ENCODE results near the gene PRSS12. TPM values are rescaled to one million over a fixed set of nuclear protein-coding genes. Genes with fewer than 3 reads are reported as not detected.
"Not testable (repeated sequence)": the region's sequence is repeated elsewhere in the genome, so short reads cannot be mapped to it uniquely, and the experiment has no call there.

Gene PRSS12
- total RNA-seq, 1 experiment from 2014 or later: 0.25 TPM

DNA sequence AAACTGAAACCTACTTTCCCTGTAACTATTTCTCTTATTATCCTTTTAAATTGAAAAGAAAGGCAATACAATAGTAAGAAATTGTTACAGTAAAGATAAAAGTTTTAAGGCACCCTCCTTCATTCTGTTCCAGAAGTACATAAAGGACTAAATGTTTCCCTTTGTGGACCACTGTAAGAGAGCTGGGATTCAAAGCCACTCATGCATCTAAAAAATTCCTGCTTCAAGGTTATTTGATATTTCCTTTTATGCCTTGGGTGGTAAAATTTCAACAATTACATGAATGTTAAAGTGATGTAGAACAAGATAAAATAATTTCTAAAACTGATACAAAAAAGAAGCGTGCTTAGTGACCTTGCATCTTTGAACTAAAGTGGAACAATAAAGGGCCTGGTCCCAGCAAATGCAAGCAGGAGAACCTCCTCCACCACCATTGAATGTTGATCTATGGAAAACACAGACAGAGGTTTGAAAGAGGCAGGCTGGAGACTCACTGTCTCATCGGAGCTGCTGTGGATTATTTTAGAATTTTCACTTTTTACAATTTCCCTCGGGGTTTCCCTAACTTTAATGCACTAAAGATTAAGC, 42.3 kb upstream of the PRSS12 start:
- Mint-ChIP-seq H3K27ac (ENCODE audit: unreplicated experiment) (no peak overlapping the region), H3K9me3 (ENCODE audit: unreplicated experiment) (no peaks in the 10 kb centered on the region), H3K27me3 (ENCODE audit: insufficient read depth, unreplicated experiment) (no peaks in the 10 kb centered on the region), H3K4me3 (ENCODE audit: unreplicated experiment) (no peak overlapping the region), H3K4me1 (ENCODE audit: low read depth, unreplicated experiment) (peaks cover 6% of the 10 kb centered on the region), H3K36me3 (ENCODE audit: insufficient read depth, unreplicated experiment) (no peaks in the 10 kb centered on the region)
- no peak for DNase-seq
- Histone ChIP-seq H3K9me3 (no peaks in the 10 kb centered on the region; the same call in 1 of the 2 replicates), H3K4me1 (no peaks in the 10 kb centered on the region), H3K36me3 (ENCODE audit: control insufficient read depth, insufficient read depth, low read length) (no peaks in the 10 kb centered on the region), H3K27me3 (replicated peaks; ENCODE audit: control insufficient read depth, insufficient read depth, low read length) (no peaks in the 10 kb centered on the region), H3K4me3 (ENCODE audit: low read depth, low read length) (no peak overlapping the region)
- BruUV-seq (replicated peaks): no TSS peak
- TF ChIP-seq, protein P1, sequence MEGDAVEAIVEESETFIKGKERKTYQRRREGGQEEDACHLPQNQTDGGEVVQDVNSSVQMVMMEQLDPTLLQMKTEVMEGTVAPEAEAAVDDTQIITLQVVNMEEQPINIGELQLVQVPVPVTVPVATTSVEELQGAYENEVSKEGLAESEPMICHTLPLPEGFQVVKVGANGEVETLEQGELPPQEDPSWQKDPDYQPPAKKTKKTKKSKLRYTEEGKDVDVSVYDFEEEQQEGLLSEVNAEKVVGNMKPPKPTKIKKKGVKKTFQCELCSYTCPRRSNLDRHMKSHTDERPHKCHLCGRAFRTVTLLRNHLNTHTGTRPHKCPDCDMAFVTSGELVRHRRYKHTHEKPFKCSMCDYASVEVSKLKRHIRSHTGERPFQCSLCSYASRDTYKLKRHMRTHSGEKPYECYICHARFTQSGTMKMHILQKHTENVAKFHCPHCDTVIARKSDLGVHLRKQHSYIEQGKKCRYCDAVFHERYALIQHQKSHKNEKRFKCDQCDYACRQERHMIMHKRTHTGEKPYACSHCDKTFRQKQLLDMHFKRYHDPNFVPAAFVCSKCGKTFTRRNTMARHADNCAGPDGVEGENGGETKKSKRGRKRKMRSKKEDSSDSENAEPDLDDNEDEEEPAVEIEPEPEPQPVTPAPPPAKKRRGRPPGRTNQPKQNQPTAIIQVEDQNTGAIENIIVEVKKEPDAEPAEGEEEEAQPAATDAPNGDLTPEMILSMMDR (IDR thresholded peaks at IDR 0.05; ENCODE audit: insufficient read depth in 1 of 2, low read depth in 1 of 2, low read length in 1 of 2, severe bottlenecking in 1 of 2, unreplicated experiment in 1 of 2): no peak
- CTCF ChIA-PET: no interaction called here
- intact Hi-C loops (cut with micrococcal nuclease; ENCODE audit: unreplicated experiment): no loop called here
- POLR2A ChIA-PET: no interaction called here

- CTCF ChIA-PET: not testable (repeated sequence)
Observed at GRCh38 chr4:118392509-118392908, 39.7 kb upstream of the PRSS12 start.

GRCh38 chr4:118390121-118390520, 37.3 kb upstream of the PRSS12 start:
- Histone ChIP-seq H3K36me3 (ENCODE audit: control insufficient read depth, insufficient read depth, low read length) (no peaks in the 10 kb centered on the region), H3K27me3 (replicated peaks; ENCODE audit: control insufficient read depth, insufficient read depth, low read length) (no peaks in the 10 kb centered on the region), H3K4me3 (ENCODE audit: low read depth, low read length) (no peak overlapping the region), H3K9me3 (no peaks in the 10 kb centered on the region; the same call in 1 of the 2 replicates), H3K4me1 (no peaks in the 10 kb centered on the region)
- ChIA-PET POLR2A (no interaction called here), CTCF (no interaction called here)
- no peak overlapping the region for H3K4me3 Mint-ChIP-seq (ENCODE audit: unreplicated experiment)
- intact Hi-C loops (cut with micrococcal nuclease; ENCODE audit: unreplicated experiment): no loop called here
- no peaks in the 10 kb centered on the region for H3K4me1 Mint-ChIP-seq (ENCODE audit: low read depth, unreplicated experiment)
- peaks cover 18% of the 10 kb centered on the region for H3K9me3 Mint-ChIP-seq (ENCODE audit: unreplicated experiment)
- no peaks in the 10 kb centered on the region for H3K27me3 Mint-ChIP-seq (ENCODE audit: insufficient read depth, unreplicated experiment)
- DNase-seq: no peak
- no peaks in the 10 kb centered on the region for H3K36me3 Mint-ChIP-seq (ENCODE audit: insufficient read depth, unreplicated experiment)
- no peak overlapping the region for H3K27ac Mint-ChIP-seq (ENCODE audit: unreplicated experiment)
- TF ChIP-seq, protein P1 (IDR thresholded peaks at IDR 0.05; ENCODE audit: insufficient read depth in 1 of 2, low read depth in 1 of 2, low read length in 1 of 2, severe bottlenecking in 1 of 2, unreplicated experiment in 1 of 2): no peak
- no TSS peak for BruUV-seq (replicated peaks)

More at GRCh38 chr4:118392509-118392908, 39.7 kb upstream of the PRSS12 start:
- H3K27me3 Mint-ChIP-seq (ENCODE audit: insufficient read depth, unreplicated experiment); intact Hi-C loops (cut with micrococcal nuclease; ENCODE audit: unreplicated experiment); H3K4me3 Mint-ChIP-seq (ENCODE audit: unreplicated experiment); H3K4me1 Mint-ChIP-seq (ENCODE audit: low read depth, unreplicated experiment); H3K27ac Mint-ChIP-seq (ENCODE audit: unreplicated experiment); BruUV-seq (replicated peaks); H3K4me3 ChIP-seq (ENCODE audit: low read depth, low read length); H3K9me3 Mint-ChIP-seq (ENCODE audit: unreplicated experiment); POLR2A ChIA-PET; H3K36me3 ChIP-seq (ENCODE audit: control insufficient read depth, insufficient read depth, low read length); DNase-seq; H3K27me3 ChIP-seq (replicated peaks; ENCODE audit: control insufficient read depth, insufficient read depth, low read length); H3K9me3 ChIP-seq; H3K4me1 ChIP-seq; H3K36me3 Mint-ChIP-seq (ENCODE audit: insufficient read depth, unreplicated experiment): not testable (repeated sequence)

DNA sequence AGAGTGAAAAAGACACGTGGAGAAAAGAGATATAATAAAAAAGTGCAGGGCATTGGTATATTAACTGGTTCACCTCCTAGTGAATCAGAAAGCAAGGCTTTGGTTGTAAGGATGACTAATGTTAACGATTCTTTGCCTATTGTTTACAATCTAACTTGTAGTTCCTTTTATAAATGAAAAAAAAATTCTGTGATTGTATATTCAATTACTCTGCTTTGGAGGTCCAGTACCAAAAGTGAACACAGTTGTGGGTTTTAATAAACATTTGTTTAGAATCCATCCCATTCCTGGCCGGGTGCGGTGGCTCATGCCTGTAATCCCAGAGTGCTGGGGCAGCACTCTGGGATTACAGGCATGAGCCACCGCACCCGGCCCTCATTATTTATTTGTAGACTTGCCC, 36.9 kb upstream of the PRSS12 start:
- POLR2A ChIA-PET: no interaction called here
- intact Hi-C loops (cut with micrococcal nuclease; ENCODE audit: unreplicated experiment): no loop called here
- Histone ChIP-seq H3K4me1 (no peaks in the 10 kb centered on the region), H3K9me3 (no peaks in the 10 kb centered on the region; the same call in 1 of the 2 replicates), H3K27me3 (replicated peaks; ENCODE audit: control insufficient read depth, insufficient read depth, low read length) (no peaks in the 10 kb centered on the region), H3K4me3 (ENCODE audit: low read depth, low read length) (no peak overlapping the region), H3K36me3 (ENCODE audit: control insufficient read depth, insufficient read depth, low read length) (no peaks in the 10 kb centered on the region)
- TF ChIP-seq, protein P1 (IDR thresholded peaks at IDR 0.05; ENCODE audit: insufficient read depth in 1 of 2, low read depth in 1 of 2, low read length in 1 of 2, severe bottlenecking in 1 of 2, unreplicated experiment in 1 of 2): no peak
- Mint-ChIP-seq H3K4me1 (ENCODE audit: low read depth, unreplicated experiment) (no peaks in the 10 kb centered on the region), H3K36me3 (ENCODE audit: insufficient read depth, unreplicated experiment) (no peaks in the 10 kb centered on the region), H3K9me3 (ENCODE audit: unreplicated experiment) (peaks cover 18% of the 10 kb centered on the region), H3K4me3 (ENCODE audit: unreplicated experiment) (no peak overlapping the region), H3K27me3 (ENCODE audit: insufficient read depth, unreplicated experiment) (no peaks in the 10 kb centered on the region), H3K27ac (ENCODE audit: unreplicated experiment) (no peak overlapping the region)
- CTCF ChIA-PET: no interaction called here
- no peak for DNase-seq
- no TSS peak for BruUV-seq (replicated peaks)
